ENCODE results near the gene GJB3. TPM values are rescaled to one million over a fixed set of nuclear protein-coding genes. Genes with fewer than 3 reads are reported as not detected.
A peak's percentile ranks its signal among the peaks of the same experiment; 100 is the strongest.

GJB3 gene
- total and polyA plus RNA-seq, 2 donors from 2014 or later = 8.8 TPM; not detected in 1

- FAIRE-seq (no peak), DNase-seq (no peak)
- Histone ChIP-seq H3K27ac (ENCODE audit: low read depth in 2 of 2, low read length in 2 of 2) (no peak overlapping the region), H3K4me1 (ENCODE audit: control insufficient read depth in 2 of 3, insufficient read depth in 2 of 3, low read depth in 1 of 3, low read length in 3 of 3) (no peaks in the 10 kb centered on the region), H3K9me3 (ENCODE audit: control insufficient read depth in 2 of 3, insufficient read depth in 1 of 3, low read length in 3 of 3) (no peaks in the 10 kb centered on the region), H3K36me3 (ENCODE audit: control insufficient read depth in 2 of 3, insufficient read depth in 3 of 3, low read length in 3 of 3) (no peaks in the 10 kb centered on the region), H3K9ac (ENCODE audit: low read length in 3 of 3) (no peak overlapping the region), H3K4me3 (ENCODE audit: low read length in 3 of 3) (no peak overlapping the region), H3K27me3 (ENCODE audit: control insufficient read depth, insufficient read depth, low read length) (peaks cover 9% of the 10 kb centered on the region)
- no peak for TF ChIP-seq CTCF (IDR thresholded peaks at IDR 0.05; ENCODE audit: borderline replicate concordance, extremely low read depth, insufficient read depth)
- intact Hi-C loops (cut with DNase I) = no loop called here
Measured at GRCh38 chr1:34779005-34779404, 2.0 kb upstream of the GJB3 start.

GRCh38 chr1:34779526-34779925 lies 1.5 kb upstream of the GJB3 start:
- H3K4me1 ChIP-seq (ENCODE audit: control insufficient read depth in 2 of 3, insufficient read depth in 2 of 3, low read depth in 1 of 3, low read length in 3 of 3) = no peaks in the 10 kb centered on the region
- peaks cover 9% of the 10 kb centered on the region for H3K27me3 ChIP-seq (ENCODE audit: control insufficient read depth, insufficient read depth, low read length)
- H3K4me3 ChIP-seq (ENCODE audit: low read length in 3 of 3) = no peak overlapping the region
- no peak for DNase-seq
- no peak for TF ChIP-seq CTCF (IDR thresholded peaks at IDR 0.05; ENCODE audit: borderline replicate concordance, extremely low read depth, insufficient read depth)
- no peaks in the 10 kb centered on the region for H3K36me3 ChIP-seq (ENCODE audit: control insufficient read depth in 2 of 3, insufficient read depth in 3 of 3, low read length in 3 of 3)
- intact Hi-C loops (cut with DNase I) = no loop called here
- H3K27ac ChIP-seq (ENCODE audit: low read depth in 2 of 2, low read length in 2 of 2) = no peak overlapping the region
- FAIRE-seq = no peak
- H3K9ac ChIP-seq (ENCODE audit: low read length in 3 of 3) = no peak overlapping the region
- H3K9me3 ChIP-seq (ENCODE audit: control insufficient read depth in 2 of 3, insufficient read depth in 1 of 3, low read length in 3 of 3) = no peaks in the 10 kb centered on the region

- no peak for DNase-seq
- intact Hi-C loops (cut with DNase I) = no loop called here
- H3K27ac ChIP-seq (ENCODE audit: low read depth in 2 of 2, low read length in 2 of 2) = no peak overlapping the region
- H3K4me1 ChIP-seq (ENCODE audit: control insufficient read depth in 2 of 3, insufficient read depth in 2 of 3, low read depth in 1 of 3, low read length in 3 of 3) = no peaks in the 10 kb centered on the region
- H3K9ac ChIP-seq (ENCODE audit: low read length in 3 of 3) = no peak overlapping the region
- FAIRE-seq = no peak
- TF ChIP-seq CTCF (IDR thresholded peaks at IDR 0.05; ENCODE audit: borderline replicate concordance, extremely low read depth, insufficient read depth) = no peak
- no peaks in the 10 kb centered on the region for H3K9me3 ChIP-seq (ENCODE audit: control insufficient read depth in 2 of 3, insufficient read depth in 1 of 3, low read length in 3 of 3)
- no peaks in the 10 kb centered on the region for H3K36me3 ChIP-seq (ENCODE audit: control insufficient read depth in 2 of 3, insufficient read depth in 3 of 3, low read length in 3 of 3)
- H3K4me3 ChIP-seq (ENCODE audit: low read length in 3 of 3) = no peak overlapping the region
- peaks cover 9% of the 10 kb centered on the region for H3K27me3 ChIP-seq (ENCODE audit: control insufficient read depth, insufficient read depth, low read length)
Measured at GRCh38 chr1:34779962-34780361, 1.1 kb upstream of the GJB3 start.

- H3K27ac ChIP-seq (ENCODE audit: low read depth in 2 of 2, low read length in 2 of 2) = no peak overlapping the region
- no peak for TF ChIP-seq CTCF (IDR thresholded peaks at IDR 0.05; ENCODE audit: borderline replicate concordance, extremely low read depth, insufficient read depth)
Measured at GRCh38 chr1:34780528-34780927, 486 bp upstream of the GJB3 start.

More at GRCh38 chr1:34780528-34780927, 486 bp upstream of the GJB3 start:
- H3K36me3 ChIP-seq (ENCODE audit: control insufficient read depth in 2 of 3, insufficient read depth in 3 of 3, low read length in 3 of 3) = no peaks in the 10 kb centered on the region
- H3K9ac ChIP-seq (ENCODE audit: low read length in 3 of 3) = no peak overlapping the region
- peak overlapping the region in 1 of 3 donors; percentile 29 for H3K4me3 ChIP-seq (ENCODE audit: low read length in 3 of 3)
- no peaks in the 10 kb centered on the region for H3K9me3 ChIP-seq (ENCODE audit: control insufficient read depth in 2 of 3, insufficient read depth in 1 of 3, low read length in 3 of 3)
- H3K4me1 ChIP-seq (ENCODE audit: control insufficient read depth in 2 of 3, insufficient read depth in 2 of 3, low read depth in 1 of 3, low read length in 3 of 3) = no peaks in the 10 kb centered on the region
- intact Hi-C loops (cut with DNase I) = no loop called here
- no peak for DNase-seq
- peaks cover 9% of the 10 kb centered on the region for H3K27me3 ChIP-seq (ENCODE audit: control insufficient read depth, insufficient read depth, low read length)
- FAIRE-seq = no peak

Data from kidney (tissue), 14 donors.